GM21515 (cell line): ENCODE results near the gene JUND.

Source experiments
- ATAC-seq: cut with Tn5 transposase; IDR thresholded peaks from one replicate; pipeline ENCODE4 v1.9.1; 2021; ENCODE audit not compliant: unreplicated experiment

JUND gene

DNA sequence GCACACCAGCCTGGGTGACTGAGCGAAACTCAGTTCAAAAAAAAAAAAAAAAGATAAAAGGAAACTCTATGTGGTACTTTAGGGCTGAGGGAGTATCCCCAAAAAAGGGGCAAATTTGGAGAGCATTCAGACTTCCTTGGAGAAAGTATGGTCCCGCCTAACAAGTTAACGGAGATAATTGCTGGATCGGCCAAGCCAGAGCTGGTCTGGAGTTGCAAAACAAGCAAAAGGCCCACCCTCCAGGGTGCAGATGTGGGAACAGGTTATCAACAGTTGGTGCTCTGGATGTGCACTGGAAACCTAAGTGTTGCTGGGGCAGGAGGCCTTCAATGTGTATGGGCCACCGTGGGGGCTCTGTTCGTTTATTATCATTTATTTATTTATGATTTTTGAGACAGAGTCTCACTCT is 10.0 kb downstream of the JUND start:
- ATAC-seq, result no peak

DNA sequence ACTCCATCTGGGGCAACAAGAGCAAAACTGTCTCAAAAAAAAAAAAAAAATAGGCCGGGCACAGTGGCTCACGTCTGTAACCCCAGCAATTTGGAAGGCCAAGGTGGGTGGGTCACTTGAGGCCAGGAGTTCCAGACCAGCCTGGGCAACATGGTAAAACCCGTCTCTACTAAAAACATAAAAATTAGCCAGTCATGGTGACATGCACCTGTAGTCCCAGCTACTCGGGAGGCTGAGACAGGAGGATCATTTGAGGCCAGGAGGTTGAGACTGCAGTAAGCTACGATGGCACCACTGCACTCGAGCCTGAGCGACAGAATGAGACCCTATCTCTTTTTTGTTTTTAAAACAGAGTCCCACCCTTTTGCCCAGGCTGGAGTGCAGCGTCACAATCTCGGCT is 11.1 kb downstream of the JUND start:
- no peak for ATAC-seq

DNA sequence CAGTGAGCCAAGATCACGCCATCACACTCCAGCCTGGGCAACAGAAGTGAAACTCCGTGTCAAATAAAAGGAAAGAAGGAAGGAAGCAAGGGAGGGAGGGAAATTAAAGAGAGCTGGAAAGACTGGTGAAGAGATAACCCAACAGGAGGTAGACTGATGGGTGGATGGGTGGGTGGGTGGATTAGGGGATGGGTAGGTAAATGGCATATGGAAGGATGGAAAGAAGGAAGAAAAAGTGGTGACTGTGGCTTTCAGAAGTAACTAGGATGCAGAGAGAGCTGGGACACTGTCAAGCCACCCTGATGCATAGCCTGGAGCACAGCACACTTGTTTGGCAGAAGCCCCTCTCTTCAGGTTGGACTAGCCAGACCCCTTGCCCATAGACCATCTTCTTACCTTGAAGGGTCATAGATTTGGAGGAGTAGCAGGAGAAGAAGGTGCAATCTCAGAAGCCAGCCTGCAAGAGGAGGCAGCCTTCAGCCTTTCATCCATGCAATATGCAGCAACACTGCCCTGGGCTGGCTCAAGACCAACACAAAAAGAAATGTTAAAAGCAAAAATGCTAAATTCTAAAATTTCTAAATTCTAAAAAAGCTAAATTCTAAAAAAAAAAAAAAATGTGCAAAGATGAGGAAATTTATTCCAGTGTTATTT is 12.2 kb downstream of the JUND start:
- ATAC-seq, result no peak

DNA sequence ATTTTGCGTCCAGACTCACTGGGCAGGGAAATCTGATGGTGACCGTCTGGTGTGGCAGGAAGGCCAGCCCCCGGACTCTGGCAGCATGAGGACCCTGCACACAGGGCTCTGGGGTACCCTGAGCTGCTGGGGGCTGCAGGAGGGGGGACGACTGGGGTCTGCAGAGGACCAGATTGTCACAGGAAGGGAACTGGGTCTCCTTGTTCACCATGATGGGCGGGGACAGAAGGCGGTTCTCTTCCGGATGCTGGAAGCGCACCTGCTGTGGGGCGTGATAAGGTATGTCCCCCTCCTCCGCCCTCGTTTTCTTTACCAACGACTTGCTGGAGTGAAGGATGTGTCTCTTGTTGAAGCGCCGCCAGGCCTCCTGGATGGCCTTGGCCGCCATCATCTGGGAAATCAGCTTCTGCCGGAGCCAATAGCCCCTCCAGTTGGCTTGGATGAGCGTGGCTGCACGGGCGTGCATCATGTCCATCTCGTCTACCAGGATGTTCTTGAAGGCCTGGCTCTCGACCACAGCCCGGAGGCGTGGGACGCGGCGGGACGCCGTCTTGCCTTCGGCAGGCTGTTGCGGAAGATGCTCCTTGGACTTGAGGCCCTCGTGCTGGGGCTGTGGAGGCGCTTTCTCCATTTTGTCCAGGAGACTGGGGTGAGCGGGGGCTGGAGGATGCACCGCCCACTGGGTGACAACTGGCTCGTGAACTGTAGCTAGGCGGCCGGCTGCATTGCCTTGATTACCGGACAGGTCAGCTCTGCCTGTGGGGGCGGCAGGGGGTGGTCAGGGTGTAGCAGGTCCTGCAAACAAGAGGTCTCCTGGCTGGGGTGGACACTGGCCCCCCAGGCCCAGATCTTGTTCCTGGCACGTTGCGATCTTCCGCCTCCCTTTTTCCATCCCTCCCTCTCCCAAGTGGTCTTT is 14.4 kb downstream of the JUND start:
- no peak for ATAC-seq

DNA sequence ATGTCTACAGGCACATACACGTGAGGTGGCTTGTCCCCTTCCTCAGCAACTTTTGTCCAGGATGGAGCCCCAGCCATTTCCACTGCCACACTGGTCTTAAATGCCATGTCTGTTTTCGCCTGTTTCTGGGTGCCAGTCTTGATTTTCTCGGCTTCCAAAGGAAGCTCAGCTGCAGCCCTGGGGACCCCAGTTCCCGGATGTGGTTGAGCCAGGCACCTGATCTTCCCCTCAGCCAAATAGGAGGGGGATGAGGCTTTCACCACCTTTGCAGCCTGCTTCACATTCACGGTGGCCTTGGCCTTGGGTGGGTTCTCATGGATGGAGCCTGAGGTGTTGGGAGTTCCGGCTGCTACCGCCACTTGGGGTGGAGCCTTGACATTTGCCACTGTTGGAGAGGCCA is 15.8 kb downstream of the JUND start:
- no peak for ATAC-seq

DNA sequence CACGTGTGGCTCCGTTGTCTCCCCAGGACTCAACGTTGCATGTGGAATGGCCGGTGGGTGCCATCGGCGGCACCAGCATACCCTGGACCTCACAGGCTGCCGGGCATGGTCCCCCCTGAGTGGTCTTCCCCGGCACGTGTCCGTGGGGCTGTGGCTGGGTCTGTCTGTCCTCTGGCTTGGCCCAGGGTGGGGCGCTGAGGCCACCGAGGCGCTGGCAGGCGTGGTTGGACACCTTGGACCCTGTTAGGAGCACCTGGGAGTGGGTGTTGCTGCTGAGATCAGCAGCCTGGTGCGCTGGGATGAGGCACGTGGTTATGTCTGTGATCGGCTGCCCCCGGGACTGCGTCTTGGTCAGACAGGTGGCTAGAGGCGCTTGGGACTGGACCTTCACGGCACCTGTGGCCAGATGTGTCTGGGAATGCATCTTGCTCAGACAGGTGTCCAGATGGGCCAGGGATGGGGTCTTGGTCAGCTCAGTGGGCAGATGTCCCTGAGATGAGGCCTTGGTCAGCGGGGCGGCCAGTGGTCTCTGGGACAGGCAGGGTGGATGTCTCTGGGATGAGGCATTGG is 16.4 kb downstream of the JUND start:
- ATAC-seq, result no peak

DNA sequence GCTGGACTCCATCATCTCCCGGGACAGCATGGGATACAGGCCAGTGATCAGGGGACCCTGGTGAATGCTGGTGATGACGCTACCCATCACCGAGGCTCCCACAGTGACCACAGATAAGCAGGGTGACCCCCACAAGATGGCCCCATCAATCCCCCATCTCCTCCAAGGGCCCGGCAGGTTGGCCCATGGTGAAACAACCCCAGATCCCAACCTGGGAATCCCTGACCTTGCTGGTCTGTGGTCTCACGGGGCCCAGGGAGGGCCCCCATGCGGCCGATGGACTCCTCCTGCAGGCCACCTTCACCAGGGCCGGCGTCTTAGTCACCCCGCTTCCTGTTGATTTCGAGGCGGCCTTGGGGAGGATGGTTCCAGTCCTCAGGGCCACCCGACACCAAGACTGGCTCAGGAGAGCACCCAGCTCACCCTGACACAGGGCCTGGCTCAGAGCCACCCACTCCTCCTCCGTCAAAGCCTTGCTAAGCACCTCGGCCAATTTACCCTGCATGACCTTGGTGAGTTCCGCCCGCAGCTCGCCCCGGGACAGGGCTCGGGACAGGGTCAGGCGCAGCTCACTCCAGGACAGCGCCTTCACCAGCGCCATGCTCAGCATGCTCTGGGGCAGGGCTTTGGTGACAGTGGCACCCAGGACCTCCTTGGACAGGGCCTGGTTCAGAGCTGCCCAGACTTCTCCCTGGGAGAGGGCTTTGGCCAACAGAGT is 17.1 kb downstream of the JUND start:
- no peak for ATAC-seq

DNA sequence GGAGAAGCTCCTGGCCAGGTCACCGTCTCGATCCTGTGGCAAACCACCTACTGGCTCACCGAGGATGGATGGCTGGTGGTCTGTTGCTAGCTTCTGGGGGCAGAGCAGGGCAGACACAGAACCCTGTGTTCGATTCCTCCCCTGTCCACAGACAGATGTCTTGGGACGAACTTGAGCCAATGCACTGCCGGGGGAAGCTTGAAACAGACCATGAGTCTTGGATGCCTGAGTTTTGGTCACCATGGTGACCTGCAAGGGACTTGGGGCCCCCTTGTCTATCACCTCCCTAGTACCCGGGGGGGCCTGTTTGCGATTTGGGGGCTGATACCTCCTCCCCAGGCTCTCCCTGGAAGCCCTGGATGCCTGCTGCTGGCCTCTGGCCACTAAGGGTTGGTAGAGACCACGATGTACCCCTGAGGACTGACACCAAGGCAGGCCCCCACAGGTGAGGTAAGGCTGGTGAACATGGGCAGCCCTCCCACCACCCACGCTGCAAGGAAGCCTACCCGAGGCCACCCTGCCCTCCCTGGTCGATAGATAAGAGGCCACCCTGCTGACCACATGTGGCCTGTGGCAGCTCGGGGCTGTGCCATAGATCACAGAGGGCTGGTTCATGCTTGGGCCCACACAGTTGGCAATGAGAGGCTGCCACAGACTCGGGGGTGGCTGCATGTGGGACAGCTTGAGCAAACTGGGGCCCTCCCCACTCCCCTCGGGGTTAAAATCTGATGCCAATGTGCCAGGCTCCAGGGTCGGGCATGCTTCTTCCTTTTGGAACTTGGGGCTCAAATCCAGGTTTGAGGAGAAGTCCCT is 17.9 kb downstream of the JUND start:
- no peak for ATAC-seq

DNA sequence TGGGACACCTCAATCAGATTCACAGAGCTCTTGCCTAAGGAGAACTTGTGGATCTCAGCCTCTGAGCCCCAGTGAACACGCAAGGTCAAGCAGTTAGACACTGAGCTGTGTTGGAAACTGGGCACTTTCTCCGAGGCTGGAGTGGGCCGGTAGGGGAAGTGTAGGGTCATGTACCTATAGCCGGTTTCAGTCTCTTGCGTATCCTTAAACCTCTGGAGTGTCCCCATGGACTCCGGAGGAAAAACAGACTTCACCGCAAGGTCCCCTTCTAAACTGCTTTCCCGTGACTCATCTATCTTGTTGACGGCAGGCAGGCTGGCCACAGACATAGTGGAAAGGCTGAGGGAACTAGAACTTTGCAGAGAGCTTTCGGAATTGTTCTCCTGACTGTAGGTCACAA is 18.5 kb downstream of the JUND start:
- no peak for ATAC-seq

DNA sequence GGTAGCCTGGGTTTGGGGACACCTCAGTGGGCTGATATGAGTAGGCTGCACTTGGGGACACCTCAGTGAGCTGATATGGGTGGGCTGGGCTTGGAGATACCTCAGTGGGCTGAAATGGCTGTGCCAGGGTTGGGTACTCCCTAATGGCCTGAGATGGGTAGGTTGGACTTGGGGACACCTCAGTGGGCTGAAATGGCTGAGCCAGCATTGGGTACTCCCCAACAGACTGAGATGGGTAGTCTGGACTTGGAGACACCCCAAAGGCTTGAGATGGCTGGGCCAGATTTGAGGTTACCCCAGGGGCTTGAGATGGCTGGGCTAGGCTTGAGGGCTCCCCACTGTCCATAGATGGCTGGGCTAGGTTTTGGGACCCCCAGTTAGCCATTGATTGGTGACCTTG is 19.3 kb downstream of the JUND start:
- ATAC-seq, result no peak

DNA sequence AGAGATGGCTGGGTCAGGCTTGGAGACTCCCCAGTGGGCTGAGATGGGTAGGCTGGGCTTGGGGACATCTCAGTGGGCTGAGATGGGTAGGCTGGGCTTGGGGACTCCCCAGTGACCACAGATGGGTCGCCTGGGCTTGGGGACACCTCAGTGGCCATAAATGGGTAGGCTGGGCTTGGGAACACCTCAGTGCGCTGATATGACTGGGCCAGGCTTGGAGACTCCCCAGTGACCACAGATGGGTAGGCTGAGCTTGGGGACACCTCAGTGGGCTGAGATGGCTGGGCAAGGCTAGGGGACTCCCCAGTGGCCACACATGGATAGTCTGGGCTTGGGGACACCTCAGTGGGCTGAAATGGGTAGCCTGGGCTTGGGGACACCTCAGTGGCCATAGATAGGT is 19.9 kb downstream of the JUND start:
- ATAC-seq, result no peak

DNA sequence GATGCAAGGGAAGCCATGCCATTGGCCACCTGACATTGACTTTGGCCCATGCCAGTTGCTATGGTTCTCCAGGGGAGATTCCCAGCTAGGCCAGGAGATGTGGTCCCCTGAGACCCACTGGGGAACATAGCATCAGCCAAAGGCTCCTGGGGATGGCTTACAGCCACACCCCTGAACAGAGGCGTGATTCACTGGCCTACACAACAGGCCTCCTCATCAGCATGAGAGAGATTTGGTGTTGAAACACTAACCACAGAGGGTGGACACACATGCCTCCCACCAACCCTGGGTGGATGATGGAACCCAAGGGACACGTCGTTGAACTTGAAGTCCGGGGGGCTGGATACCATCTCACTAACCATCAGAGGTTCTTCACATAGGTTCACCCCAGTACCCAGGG is 21.5 kb downstream of the JUND start:
- no peak for ATAC-seq

DNA sequence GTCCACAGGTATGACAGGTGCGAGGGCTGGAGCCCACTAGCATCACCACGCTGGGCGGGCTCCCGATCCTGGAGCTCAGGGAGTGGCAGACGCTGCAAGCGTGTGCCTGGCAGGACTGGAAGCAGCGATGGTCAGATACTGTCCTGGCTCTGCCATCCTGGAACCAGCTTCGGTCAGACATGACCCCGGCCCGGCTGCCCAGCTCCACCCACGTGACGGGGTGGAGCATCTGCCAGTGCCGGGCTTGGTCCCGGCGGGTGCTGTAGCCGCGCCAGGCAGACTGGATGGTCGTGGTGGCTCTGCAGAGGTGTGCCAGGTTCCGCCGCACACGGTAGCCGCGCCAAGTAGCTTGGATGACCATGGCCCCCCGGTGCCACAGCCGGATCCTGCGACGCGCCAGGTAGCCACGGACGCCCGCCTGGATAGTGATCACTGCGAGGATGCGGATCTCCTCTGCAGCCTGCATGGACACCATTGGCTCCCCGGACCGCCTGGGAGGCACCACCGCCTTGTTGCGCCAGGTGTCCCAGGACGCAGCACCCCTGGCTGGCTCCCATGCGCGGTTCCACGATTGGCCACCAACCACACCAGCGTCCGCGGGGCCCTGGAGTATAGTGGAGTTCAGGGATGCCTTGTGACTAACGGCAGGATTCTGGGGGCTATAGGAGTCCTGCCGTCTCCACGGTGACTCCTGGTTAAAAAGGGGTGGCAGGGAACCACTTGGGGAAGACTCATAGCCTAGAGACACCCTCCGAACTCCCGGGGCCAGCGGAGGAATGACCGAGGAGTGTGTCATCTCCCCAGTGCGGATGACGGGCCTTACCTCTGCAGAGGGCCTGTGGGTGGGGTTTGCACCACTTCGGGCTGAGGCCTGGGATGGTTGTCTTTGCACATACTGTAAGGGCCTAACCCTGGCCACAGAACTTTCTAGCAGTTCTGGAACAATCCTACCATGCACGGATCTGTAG is 23.6 kb downstream of the JUND start:
- ATAC-seq, result no peak

DNA sequence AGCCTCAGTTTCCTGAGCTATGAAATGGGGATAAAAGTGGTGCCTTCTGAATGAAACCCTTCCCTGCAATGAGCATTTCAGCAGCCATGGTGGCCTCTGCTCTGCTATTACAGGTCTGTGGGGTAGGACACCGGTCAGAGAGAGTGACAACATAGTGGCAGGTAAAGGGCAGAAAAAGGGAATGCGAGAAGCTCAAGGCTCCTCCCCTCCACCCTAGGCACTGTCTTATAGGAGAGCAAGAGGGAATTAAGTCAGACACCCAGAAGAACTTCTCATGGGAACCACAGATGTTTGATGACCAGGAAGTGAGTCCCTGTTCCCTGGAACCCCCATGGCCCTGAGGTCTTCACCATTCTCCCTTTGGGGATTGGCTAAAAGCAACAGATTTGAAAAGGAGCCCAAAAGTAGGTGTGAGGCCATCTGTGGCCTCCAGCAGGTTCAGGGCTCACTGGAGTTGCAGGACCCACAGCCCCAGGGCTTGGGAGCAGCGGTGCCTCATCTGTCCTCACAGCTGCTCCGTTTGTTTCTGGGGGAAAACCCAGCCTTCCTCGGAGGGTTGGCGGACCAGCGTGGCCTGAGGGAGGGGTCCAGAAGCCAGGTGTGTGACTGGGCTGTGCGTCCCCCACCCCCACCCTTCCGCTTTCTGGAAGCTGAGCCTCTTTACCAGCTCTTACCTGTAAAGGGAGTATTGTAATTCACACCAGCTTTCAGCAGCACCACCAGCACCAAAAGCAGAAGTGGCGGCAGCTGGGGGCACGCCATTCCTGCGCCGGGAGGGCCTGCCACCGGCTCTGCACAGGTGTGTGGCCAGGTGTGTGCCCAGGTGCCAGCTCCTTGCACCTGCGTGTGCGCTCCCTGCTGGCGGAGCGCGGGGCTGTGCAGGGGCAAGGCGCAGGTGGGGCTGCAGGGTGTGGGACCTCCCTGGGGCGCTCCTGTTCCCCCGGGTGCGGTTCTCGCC is 26.6 kb downstream of the JUND start:
- ATAC-seq, result no peak

DNA sequence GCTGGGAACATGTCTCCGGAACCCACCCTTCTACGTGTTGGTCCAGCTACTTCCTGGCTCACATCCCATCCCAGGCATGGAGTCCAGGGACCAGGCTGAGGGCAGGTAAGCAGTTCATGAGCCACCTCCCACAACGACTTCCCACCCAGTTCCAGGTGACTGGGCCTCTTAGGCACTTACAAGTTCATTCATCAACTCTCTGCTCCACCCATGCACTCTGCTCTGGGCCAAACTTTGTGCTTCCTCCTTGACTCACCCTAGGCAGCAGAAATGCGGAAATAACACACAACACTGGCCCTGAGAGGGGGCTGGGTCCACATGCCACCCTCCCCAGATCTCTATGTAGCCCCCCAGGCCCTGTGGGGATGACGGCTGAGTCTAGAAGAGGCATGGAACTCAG is 27.7 kb downstream of the JUND start:
- no peak for ATAC-seq

DNA sequence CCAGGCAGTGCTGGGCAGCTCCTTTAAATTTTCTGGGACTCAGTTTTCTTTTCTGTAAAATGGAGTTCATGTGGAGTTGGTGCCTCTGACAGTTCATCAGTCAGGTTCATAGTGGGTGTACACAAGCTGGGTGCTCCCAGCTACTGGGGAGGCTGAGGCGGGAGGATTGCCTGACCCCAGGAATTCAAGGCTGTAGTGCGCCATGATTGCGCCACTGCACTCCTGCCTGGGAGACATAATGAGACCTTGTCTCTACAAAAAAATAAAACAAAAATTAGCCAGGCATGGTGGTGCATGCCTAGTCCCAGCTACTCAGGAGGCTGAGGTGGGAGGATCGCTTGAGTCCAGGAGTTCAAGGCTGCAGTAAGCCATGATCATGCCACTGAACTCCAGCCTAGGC is 28.3 kb downstream of the JUND start:
- ATAC-seq, result no peak

DNA sequence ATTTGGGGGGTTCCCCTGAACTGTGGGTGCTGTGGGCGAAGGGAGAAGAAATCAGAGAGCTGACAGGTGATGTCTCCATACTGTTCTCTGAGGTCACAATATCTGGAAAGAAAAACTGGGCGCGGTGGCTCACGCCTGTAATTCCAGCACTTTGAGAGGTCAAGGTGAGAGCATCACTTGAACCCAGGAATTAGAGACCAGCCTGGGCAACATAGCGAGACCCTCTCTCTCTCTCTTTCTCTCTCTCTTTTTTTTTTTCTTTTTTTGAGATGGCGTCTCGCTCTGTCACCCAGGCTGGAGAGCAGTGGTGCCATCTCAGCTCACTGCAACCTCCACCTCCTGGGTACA is 29.1 kb downstream of the JUND start:
- no peak for ATAC-seq

DNA sequence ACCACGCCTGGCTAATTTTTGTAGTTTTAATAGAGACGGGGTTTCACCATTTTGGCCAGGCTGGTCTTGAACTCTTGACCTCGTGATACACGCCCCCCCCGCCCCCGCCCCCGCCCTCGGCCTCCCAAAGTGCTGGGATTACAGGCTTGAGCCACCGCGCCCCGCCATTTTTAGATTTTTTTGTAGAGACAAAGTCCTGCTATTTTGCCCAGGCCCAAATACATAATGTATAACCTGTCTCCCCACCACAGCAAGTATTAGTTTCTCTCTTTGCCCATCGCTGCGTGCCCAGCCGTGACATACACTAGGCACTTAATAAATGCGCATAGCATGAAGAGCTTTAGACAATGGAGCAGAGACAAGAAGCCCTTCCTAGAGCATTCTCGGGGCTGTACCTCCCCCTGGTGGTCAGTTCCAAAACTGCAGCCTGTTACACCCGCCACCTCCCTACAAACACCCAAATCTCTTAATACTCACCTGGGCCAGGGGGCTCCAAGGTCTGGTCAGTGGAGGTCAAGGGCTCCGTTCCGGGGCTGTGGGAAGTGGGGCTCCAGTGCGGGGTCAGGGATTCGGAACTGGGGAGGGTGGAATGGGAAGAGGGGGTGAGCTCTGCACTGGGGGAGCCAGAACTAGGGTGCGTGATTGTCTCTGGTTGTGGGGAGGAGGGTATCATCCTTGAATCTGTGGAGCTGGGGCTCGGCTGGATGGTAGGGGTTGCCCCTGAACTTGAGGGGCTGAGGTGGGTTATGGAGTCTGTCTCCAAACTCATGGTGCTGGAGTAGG is 29.6 kb downstream of the JUND start:
- no peak for ATAC-seq
